Spleen (tissue), 11 donors: ENCODE results near the gene TTC23. TPM values are rescaled to one million over a fixed set of nuclear protein-coding genes. Genes with fewer than 3 reads are reported as not detected.

ENCODE experiments used
- DNase-seq: peaks from one replicate; pipeline ENCODE4 v3.0.0-alpha.2; 2020
- H3K27ac ChIP-seq, 8 donors: fragments of 200-600 bp; sonication (generic) in 7 of 8; 1 replicate in 4 of 8; 2 replicates in 4 of 8; pipeline versions ENCODE4 v1.5.0 to v1.8.0; 2016 to 2021; ENCODE audit warnings: inconsistent platforms in 4 of 8, mild to moderate bottlenecking in 4 of 8, moderate library complexity in 1 of 8
- H3K27me3 ChIP-seq, 7 donors: fragments of 200-600 bp; sonication (generic) in 6 of 7; replicated peaks in 1 of 7; 1 replicate in 4 of 7; 2 replicates in 3 of 7; pipeline versions ENCODE4 v1.5.0 to v1.8.0; 2016 to 2021; ENCODE audit warnings: inconsistent platforms in 3 of 7, mild to moderate bottlenecking in 1 of 7
- H3K36me3 ChIP-seq, 6 donors: fragments of 200-600 bp; sonication (generic) in 5 of 6; 1 replicate in 4 of 6; 2 replicates in 2 of 6; pipeline versions ENCODE4 v1.5.0 to v1.8.0; 2016 to 2021; ENCODE audit warnings: inconsistent platforms in 2 of 6
- H3K4me1 ChIP-seq, 6 donors: fragments of 200-600 bp; sonication (generic) in 5 of 6; 1 replicate in 3 of 6; 2 replicates in 3 of 6; pipeline versions ENCODE4 v1.5.0 to v1.8.0; 2016 to 2021; ENCODE audit warnings: inconsistent platforms in 3 of 6
- H3K4me3 ChIP-seq, 8 donors: fragments of 200-600 bp; sonication (generic) in 7 of 8; 1 replicate in 4 of 8; 2 replicates in 4 of 8; pipeline versions ENCODE4 v1.5.0 to v1.8.0; 2016 to 2021; ENCODE audit warnings: inconsistent platforms in 4 of 8, mild to moderate bottlenecking in 4 of 8, moderate library complexity in 2 of 8
- H3K9me3 ChIP-seq, 8 donors: fragments of 200-600 bp; sonication (generic) in 7 of 8; 1 replicate in 4 of 8; 2 replicates in 4 of 8; pipeline versions ENCODE4 v1.5.0 to v1.8.0; 2016 to 2021; ENCODE audit warnings: inconsistent platforms in 4 of 8
- CTCF ChIP-seq, 11 experiments: fragments of 200-600 bp in 7 of 11; fragments of 450-650 bp in 4 of 11; sonication (generic) in 4 of 11; IDR thresholded peaks in 8 of 11; conservative IDR thresholded peaks in 3 of 11; 1 replicate in 7 of 11; 2 replicates in 4 of 11; pipeline versions ENCODE4 v1.4.0 to v1.8.0; 2016 to 2021; ENCODE audit warnings: antibody characterized with exemption in 11 of 11, inconsistent platforms in 4 of 11, mild to moderate bottlenecking in 1 of 11
- POLR2A ChIP-seq, 3 donors: fragments of 450-650 bp; IDR thresholded peaks; one replicate each; pipeline ENCODE4 v1.5.1; 2017; ENCODE audit warnings: antibody characterized with exemption in 3 of 3, mild to moderate bottlenecking in 1 of 3
- POLR2AphosphoS5 ChIP-seq, 3 donors: sonication (generic); formaldehyde crosslinking; IDR thresholded peaks; one replicate each; pipeline ENCODE4 v1.5.1; 2017; ENCODE audit warnings: antibody characterized with exemption in 3 of 3
- WGBS, 5 donors: extraction: QIAGEN DNeasy Blood & Tissue Kit in 3 of 5; methylation state at CpG; one replicate each; pipeline versions ENCODE4 v1.1.5 to v1.1.7; 2013 to 2018; 5-methylcytosine and 5-hydroxymethylcytosine counted together
- intact Hi-C: fragments of 100-400 bp; cut with DNase I; formaldehyde crosslinking; loops from one replicate; pipeline ENCODE4 v1.15.0; 2023; ENCODE audit warnings: low total_unique reads
- polyA plus RNA-seq, 3 donors: library from polyadenylated mRNA; stranded (reverse); fragments of 200-250 nt; gene quantifications; one replicate each; pipeline ENCODE4 v1.2.1, GENCODE V29; 2013
- total RNA-seq, 7 donors: library from RNA; depleted of rRNA in 3 of 7; stranded (reverse); fragments of >200 nt in 3 of 7; fragmentation: NEBNext Ultra II Directional in 4 of 7; extraction: Animal tissue kit (Norgen Biotek cat#: 25700) in 4 of 7; gene quantifications; one replicate each; pipeline versions ENCODE4 v1.1.0 to v1.2.1, GENCODE V29; 2016 to 2021
- donor health status: healthy with polysubstance abuse.
- donor health status: DM: no; HTN: no; CAD: no; lungs with moderate emphysema.
- donor health status: DM: no; HTN: no; CAD: no.
- donor health status: Bipolar disorder and iron deficiency.
- donor health status: healthy.
- donor health status: DM: no; HTN: no; CAD: no.
- donor health status: DM: yes; HTN: yes; CAD: no.

Gene TTC23
- total and polyA plus RNA-seq, 10 donors, result 3.6 to 17.0 (median 12.0) TPM

GRCh38 chr15:99174567-99175395 is 74.6 kb downstream of the TTC23 start:
- no peak for TF ChIP-seq CTCF (IDR thresholded peaks at IDR 0.05 in 8 of 11, conservative IDR thresholded peaks at IDR 0.05 in 3 of 11)
- Histone ChIP-seq H3K27ac (no peak overlapping the region), H3K4me3 (no peak overlapping the region), H3K36me3 (peaks cover 0 to 41% (median 0%) of the 10 kb centered on the region in 6 donors), H3K4me1 (no peaks in the 10 kb centered on the region), H3K9me3 (no peaks in the 10 kb centered on the region), H3K27me3 (no peaks in the 10 kb centered on the region)
- WGBS, 5 donors, result 69 to 74% (median 73%) methylated on average over 15 of the region's 15 CpGs
- no peak for DNase-seq
- intact Hi-C loops, result no loop called here

- Histone ChIP-seq H3K36me3 (peaks cover 0 to 46% (median 0%) of the 10 kb centered on the region in 6 donors), H3K27ac (no peak overlapping the region), H3K4me1 (no peaks in the 10 kb centered on the region), H3K27me3 (no peaks in the 10 kb centered on the region), H3K4me3 (no peak overlapping the region), H3K9me3 (no peaks in the 10 kb centered on the region)
- intact Hi-C loops, result no loop called here
- no peak for DNase-seq
- WGBS, 5 donors, result 95 to 100% (median 96%) methylated on average over 3 of the region's 3 CpGs
- no peak for TF ChIP-seq CTCF (IDR thresholded peaks at IDR 0.05 in 8 of 11, conservative IDR thresholded peaks at IDR 0.05 in 3 of 11)
- TF ChIP-seq POLR2A (IDR thresholded peaks at IDR 0.05), result no peak
- TF ChIP-seq POLR2AphosphoS5 (IDR thresholded peaks at IDR 0.05), result no peak
These were observed 76.4 kb downstream of the TTC23 start for GRCh38 chr15:99172989-99173388.

- intact Hi-C loops, result no loop called here
- TF ChIP-seq POLR2A (IDR thresholded peaks at IDR 0.05) (no peak), CTCF (IDR thresholded peaks at IDR 0.05 in 8 of 11, conservative IDR thresholded peaks at IDR 0.05 in 3 of 11) (no peak), POLR2AphosphoS5 (IDR thresholded peaks at IDR 0.05) (no peak)
These were observed 77.2 kb downstream of the TTC23 start for GRCh38 chr15:99172171-99172570.

GRCh38 chr15:99170476-99171065 is 78.8 kb downstream of the TTC23 start:
- Histone ChIP-seq H3K4me3 (no peak overlapping the region), H3K36me3 (peaks cover 0 to 46% (median 0%) of the 10 kb centered on the region in 6 donors), H3K27ac (no peak overlapping the region), H3K27me3 (no peaks in the 10 kb centered on the region), H3K9me3 (no peaks in the 10 kb centered on the region), H3K4me1 (peaks cover 0 to 14% (median 0%) of the 10 kb centered on the region in 6 donors)
- WGBS, 5 donors, result 78 to 85% (median 83%) methylated on average over 7 of the region's 7 CpGs
- DNase-seq, result no peak
- intact Hi-C loops, result no loop called here
- TF ChIP-seq POLR2A (IDR thresholded peaks at IDR 0.05), result no peak

More at GRCh38 chr15:99172171-99172570, 77.2 kb downstream of the TTC23 start:
- Histone ChIP-seq H3K27me3 (no peaks in the 10 kb centered on the region), H3K9me3 (no peaks in the 10 kb centered on the region), H3K4me3 (no peak overlapping the region), H3K27ac (no peak overlapping the region), H3K36me3 (peaks cover 0 to 46% (median 0%) of the 10 kb centered on the region in 6 donors), H3K4me1 (peaks cover 0 to 6% (median 0%) of the 10 kb centered on the region in 6 donors)
- WGBS, 5 donors, result 87 to 98% (median 97%) methylated on average over 4 of the region's 4 CpGs
- no peak for DNase-seq
